Tibial nerve (tissue), 4 donors: Measurements from ENCODE around the gene CNOT6.

Source experiments
- CTCF ChIP-seq, 5 experiments: fragments of 200-600 bp in 3 of 5; fragments of 450-650 bp in 2 of 5; sonication (generic) in 3 of 5; IDR thresholded peaks; one replicate each; pipeline ENCODE4 v1.5.1; 2016 to 2019; ENCODE audit warnings: antibody characterized with exemption in 5 of 5, mild to moderate bottlenecking in 3 of 5, moderate library complexity in 2 of 5
- EP300 ChIP-seq, 2 donors: sonication (generic); formaldehyde crosslinking; IDR thresholded peaks; one replicate each; pipeline ENCODE4 v1.6.1; 2017; ENCODE audit warnings: antibody characterized with exemption in 2 of 2, mild to moderate bottlenecking in 1 of 2
- POLR2A ChIP-seq, 2 donors: fragments of 450-650 bp; IDR thresholded peaks; one replicate each; pipeline ENCODE4 v1.6.1; 2017; ENCODE audit warnings: antibody characterized with exemption in 2 of 2, mild to moderate bottlenecking in 2 of 2, moderate library complexity in 2 of 2

GRCh38 chr5:180599981-180600553 is 105.9 kb downstream of the CNOT6 start:
- no peak for TF ChIP-seq POLR2A (IDR thresholded peaks at IDR 0.05)
- TF ChIP-seq CTCF (IDR thresholded peaks at IDR 0.05), result no peak
- no peak for TF ChIP-seq EP300 (IDR thresholded peaks at IDR 0.05)
